GM12801 (cell line): ENCODE measurements around the gene FAM120A.

Experiments used
- CTCF ChIP-seq: IDR thresholded peaks from one replicate; pipeline ENCODE4 v1.5.1; 2011; ENCODE audit warnings: control low read depth; ENCODE audit not compliant: insufficient read length; ENCODE audit errors: extremely low read depth

Gene FAM120A

GRCh38 chr9:93614830-93615468 lies 163.5 kb downstream of the FAM120A start:
- no peak for TF ChIP-seq CTCF
